Neural cell (in vitro differentiated cells): ENCODE measurements around the gene SELENOF. TPM values are rescaled to one million over a fixed set of nuclear protein-coding genes. Genes with fewer than 3 reads are reported as not detected.

Experiments
- H2AFZ ChIP-seq: fragments of 200-600, 300-800 bp; sonication (generic), shearing (Covaris generic); 2 replicates; pipeline ENCODE4 v1.6.0; 2014; ENCODE audit warnings: low read depth, mild to moderate bottlenecking, antibody characterized with exemption, low read length, moderate library complexity
- H3F3A ChIP-seq: fragments of 200-600 bp; shearing (Covaris generic); 2 replicates; pipeline ENCODE4 v1.6.1; 2016; ENCODE audit warnings: mild to moderate bottlenecking, moderate library complexity, mixed read lengths, antibody characterized with exemption, low read length; ENCODE audit not compliant: insufficient read depth, poor library complexity, severe bottlenecking
- H3K27ac ChIP-seq: fragments of 200-600, 300-800 bp; sonication (generic), shearing (Covaris generic); 2 replicates; pipeline ENCODE4 v1.5.1; 2014; ENCODE audit warnings: mild to moderate bottlenecking, low read length, moderate library complexity
- H3K27me3 ChIP-seq: fragments of 300-800, 200-600 bp; sonication (generic), shearing (Covaris generic); 2 replicates; pipeline ENCODE4 v1.6.0; 2014; ENCODE audit warnings: mild to moderate bottlenecking, low read depth, low read length, moderate library complexity; ENCODE audit not compliant: insufficient read depth
- H3K36me3 ChIP-seq: fragments of 300-800, 200-600 bp; sonication (generic), shearing (Covaris generic); 2 replicates; pipeline ENCODE4 v1.5.1; 2014; ENCODE audit warnings: mild to moderate bottlenecking, antibody characterized with exemption, low read length, moderate library complexity; ENCODE audit not compliant: insufficient read depth
- H3K4me2 ChIP-seq: fragments of 300-800, 200-600 bp; sonication (generic), shearing (Covaris generic); 2 replicates; pipeline ENCODE4 v1.6.0; 2014; ENCODE audit warnings: mild to moderate bottlenecking, low read length
- H3K4me3 ChIP-seq: fragments of 300-800, 200-600 bp; sonication (generic), shearing (Covaris generic); 2 replicates; pipeline ENCODE4 v1.5.1; 2014; ENCODE audit warnings: mild to moderate bottlenecking, low read length, moderate library complexity
- H3K79me2 ChIP-seq: fragments of 200-600 bp; shearing (Covaris generic); replicated peaks from 2 replicates; pipeline ENCODE4 v1.6.0; 2014; ENCODE audit warnings: mild to moderate bottlenecking, low read length, moderate library complexity; ENCODE audit not compliant: insufficient read depth
- H3K9ac ChIP-seq: fragments of 300-800, 200-600 bp; sonication (generic), shearing (Covaris generic); 2 replicates; pipeline ENCODE4 v1.6.1; 2016; ENCODE audit warnings: mild to moderate bottlenecking, low read length, mixed read lengths
- H3K9me2 ChIP-seq: fragments of 200-600 bp; shearing (Covaris generic); 2 replicates; pipeline ENCODE4 v1.6.1; 2016; ENCODE audit warnings: mild to moderate bottlenecking, low read length, mixed read lengths; ENCODE audit not compliant: insufficient read depth
- H3K9me3 ChIP-seq: fragments of 200-600, 300-800 bp; sonication (generic), shearing (Covaris generic); 2 replicates; pipeline ENCODE4 v1.6.1; 2016; ENCODE audit warnings: mild to moderate bottlenecking, mixed run types, low read length, moderate library complexity, mixed read lengths
- H4K20me1 ChIP-seq: fragments of 200-600 bp; shearing (Covaris generic); 2 replicates; pipeline ENCODE4 v1.6.1; 2016; ENCODE audit warnings: mild to moderate bottlenecking, mixed run types; ENCODE audit not compliant: insufficient read depth
- EP300 ChIP-seq: fragments of 450-650 bp; conservative IDR thresholded peaks from 2 replicates; pipeline ENCODE4 v1.6.1; 2014; ENCODE audit warnings: antibody characterized with exemption, mild to moderate bottlenecking, moderate library complexity; ENCODE audit not compliant: poor library complexity, severe bottlenecking
- EZH2 ChIP-seq: fragments of 200-600, 300-800 bp; shearing (Covaris generic), sonication (generic); IDR thresholded peaks from 2 replicates; pipeline ENCODE4 v1.6.1; 2014; ENCODE audit warnings: antibody characterized with exemption, low read length, borderline replicate concordance, mild to moderate bottlenecking; ENCODE audit not compliant: insufficient read depth, poor library complexity, severe bottlenecking
- MXI1 ChIP-seq: fragments of 450-650 bp; conservative IDR thresholded peaks from 2 replicates; pipeline ENCODE4 v1.6.1; 2014; ENCODE audit warnings: antibody characterized with exemption, mild to moderate bottlenecking; ENCODE audit not compliant: poor library complexity, severe bottlenecking
- POLR2AphosphoS5 ChIP-seq: IDR thresholded peaks from 2 replicates; pipeline ENCODE4 v1.6.1; 2012
- RAD21 ChIP-seq: fragments of 450-650 bp; conservative IDR thresholded peaks from 2 replicates; pipeline ENCODE4 v1.6.1; 2014; ENCODE audit warnings: antibody characterized with exemption, mild to moderate bottlenecking, moderate library complexity
- SMC3 ChIP-seq: fragments of 450-650 bp; conservative IDR thresholded peaks from 2 replicates; pipeline ENCODE4 v1.6.1; 2014; ENCODE audit warnings: antibody characterized with exemption, mild to moderate bottlenecking, moderate library complexity; ENCODE audit not compliant: poor library complexity
- TAF1 ChIP-seq: IDR thresholded peaks from 2 replicates; pipeline ENCODE4 v1.6.1; 2012; ENCODE audit warnings: low read depth
- polyA plus RNA-seq: library from polyadenylated mRNA; depleted of rRNA; stranded (reverse); fragments of >200 nt; gene quantifications from 2 replicates; pipeline ENCODE4 v1.2.3, GENCODE V29; 2014
- TF ChIP-seq, protein P1 (sequence below): IDR thresholded peaks from 2 replicates; pipeline ENCODE4 v1.6.1; 2012; ENCODE audit warnings: borderline replicate concordance
- TF ChIP-seq, protein P2 (sequence below): fragments of 450-650 bp; IDR thresholded peaks from 2 replicates; pipeline ENCODE4 v1.5.1; 2014; ENCODE audit warnings: antibody characterized with exemption, mild to moderate bottlenecking, moderate library complexity; ENCODE audit not compliant: poor library complexity, severe bottlenecking

SELENOF gene
- polyA plus RNA-seq, 1 donor from 2014 or later, result 198 TPM

DNA sequence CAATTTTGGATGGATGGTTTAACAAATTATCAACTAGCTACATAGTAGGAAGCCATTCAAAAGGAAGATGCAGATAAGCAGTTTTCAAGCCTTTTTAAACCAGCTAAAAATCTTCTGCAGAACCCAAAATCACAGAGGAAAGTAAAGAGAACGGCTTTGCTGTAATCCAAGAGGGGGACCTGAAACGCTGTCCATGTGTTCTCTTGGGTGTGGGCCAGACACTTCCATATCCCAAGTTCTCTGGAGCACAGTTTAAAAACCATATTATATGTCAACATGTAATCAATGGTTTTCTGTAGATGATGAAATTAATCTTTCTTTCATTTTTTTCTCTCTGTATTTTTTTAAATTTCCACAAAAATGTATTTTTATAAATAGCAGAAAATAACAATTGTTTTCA, 90.5 kb downstream of the SELENOF start:
- Histone ChIP-seq H3K27ac (no peak overlapping the region), H3K9ac (no peak overlapping the region)

DNA sequence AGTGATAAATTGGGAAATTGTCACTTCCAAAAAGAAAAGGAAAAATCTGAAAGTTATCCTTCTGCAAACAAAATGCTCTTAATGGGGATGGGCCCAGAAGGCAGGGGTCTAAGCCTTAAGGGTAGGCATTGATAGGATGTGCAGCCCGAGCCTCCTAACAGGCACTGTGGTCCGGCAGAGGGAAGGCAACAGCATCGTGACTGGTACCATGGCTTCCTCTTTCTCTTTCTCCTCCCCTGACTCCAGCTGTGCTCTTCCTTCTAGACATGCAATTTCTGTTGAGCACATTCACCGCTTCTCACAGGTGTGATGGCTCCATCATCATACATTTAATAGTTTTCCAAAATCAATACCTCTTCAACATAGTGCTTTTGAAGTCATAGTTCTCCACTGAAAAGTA, 91.5 kb downstream of the SELENOF start:
- H3K27ac ChIP-seq, result no peak overlapping the region
- no peak overlapping the region for H3K4me3 ChIP-seq
- no peaks in the 10 kb centered on the region for H3K9me3 ChIP-seq
- no peak overlapping the region for H2AFZ ChIP-seq
- no peaks in the 10 kb centered on the region for H3K27me3 ChIP-seq
- no peaks in the 10 kb centered on the region for H3K36me3 ChIP-seq
- TF ChIP-seq EP300 (no peak), TAF1 (no peak), POLR2AphosphoS5 (no peak), EZH2 (no peak), RAD21 (no peak), SMC3 (no peak), MXI1 (no peak)
- TF ChIP-seq, protein P1, sequence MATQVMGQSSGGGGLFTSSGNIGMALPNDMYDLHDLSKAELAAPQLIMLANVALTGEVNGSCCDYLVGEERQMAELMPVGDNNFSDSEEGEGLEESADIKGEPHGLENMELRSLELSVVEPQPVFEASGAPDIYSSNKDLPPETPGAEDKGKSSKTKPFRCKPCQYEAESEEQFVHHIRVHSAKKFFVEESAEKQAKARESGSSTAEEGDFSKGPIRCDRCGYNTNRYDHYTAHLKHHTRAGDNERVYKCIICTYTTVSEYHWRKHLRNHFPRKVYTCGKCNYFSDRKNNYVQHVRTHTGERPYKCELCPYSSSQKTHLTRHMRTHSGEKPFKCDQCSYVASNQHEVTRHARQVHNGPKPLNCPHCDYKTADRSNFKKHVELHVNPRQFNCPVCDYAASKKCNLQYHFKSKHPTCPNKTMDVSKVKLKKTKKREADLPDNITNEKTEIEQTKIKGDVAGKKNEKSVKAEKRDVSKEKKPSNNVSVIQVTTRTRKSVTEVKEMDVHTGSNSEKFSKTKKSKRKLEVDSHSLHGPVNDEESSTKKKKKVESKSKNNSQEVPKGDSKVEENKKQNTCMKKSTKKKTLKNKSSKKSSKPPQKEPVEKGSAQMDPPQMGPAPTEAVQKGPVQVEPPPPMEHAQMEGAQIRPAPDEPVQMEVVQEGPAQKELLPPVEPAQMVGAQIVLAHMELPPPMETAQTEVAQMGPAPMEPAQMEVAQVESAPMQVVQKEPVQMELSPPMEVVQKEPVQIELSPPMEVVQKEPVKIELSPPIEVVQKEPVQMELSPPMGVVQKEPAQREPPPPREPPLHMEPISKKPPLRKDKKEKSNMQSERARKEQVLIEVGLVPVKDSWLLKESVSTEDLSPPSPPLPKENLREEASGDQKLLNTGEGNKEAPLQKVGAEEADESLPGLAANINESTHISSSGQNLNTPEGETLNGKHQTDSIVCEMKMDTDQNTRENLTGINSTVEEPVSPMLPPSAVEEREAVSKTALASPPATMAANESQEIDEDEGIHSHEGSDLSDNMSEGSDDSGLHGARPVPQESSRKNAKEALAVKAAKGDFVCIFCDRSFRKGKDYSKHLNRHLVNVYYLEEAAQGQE, result no peak
- TF ChIP-seq, protein P2, sequence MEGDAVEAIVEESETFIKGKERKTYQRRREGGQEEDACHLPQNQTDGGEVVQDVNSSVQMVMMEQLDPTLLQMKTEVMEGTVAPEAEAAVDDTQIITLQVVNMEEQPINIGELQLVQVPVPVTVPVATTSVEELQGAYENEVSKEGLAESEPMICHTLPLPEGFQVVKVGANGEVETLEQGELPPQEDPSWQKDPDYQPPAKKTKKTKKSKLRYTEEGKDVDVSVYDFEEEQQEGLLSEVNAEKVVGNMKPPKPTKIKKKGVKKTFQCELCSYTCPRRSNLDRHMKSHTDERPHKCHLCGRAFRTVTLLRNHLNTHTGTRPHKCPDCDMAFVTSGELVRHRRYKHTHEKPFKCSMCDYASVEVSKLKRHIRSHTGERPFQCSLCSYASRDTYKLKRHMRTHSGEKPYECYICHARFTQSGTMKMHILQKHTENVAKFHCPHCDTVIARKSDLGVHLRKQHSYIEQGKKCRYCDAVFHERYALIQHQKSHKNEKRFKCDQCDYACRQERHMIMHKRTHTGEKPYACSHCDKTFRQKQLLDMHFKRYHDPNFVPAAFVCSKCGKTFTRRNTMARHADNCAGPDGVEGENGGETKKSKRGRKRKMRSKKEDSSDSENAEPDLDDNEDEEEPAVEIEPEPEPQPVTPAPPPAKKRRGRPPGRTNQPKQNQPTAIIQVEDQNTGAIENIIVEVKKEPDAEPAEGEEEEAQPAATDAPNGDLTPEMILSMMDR, result no peak
- no peak overlapping the region for H3K4me2 ChIP-seq
- no peak overlapping the region for H3K9ac ChIP-seq
- no peaks in the 10 kb centered on the region for H3K79me2 ChIP-seq
- no peaks in the 10 kb centered on the region for H3F3A ChIP-seq
- no peaks in the 10 kb centered on the region for H3K9me2 ChIP-seq
- H4K20me1 ChIP-seq, result no peaks in the 10 kb centered on the region

More for the DNA sequence above, 90.5 kb downstream of the SELENOF start:
- H3K36me3 ChIP-seq, result no peaks in the 10 kb centered on the region
- no peaks in the 10 kb centered on the region for H3F3A ChIP-seq
- H3K9me2 ChIP-seq, result no peaks in the 10 kb centered on the region
- no peaks in the 10 kb centered on the region for H3K9me3 ChIP-seq
- no peak overlapping the region for H3K4me3 ChIP-seq
- H4K20me1 ChIP-seq, result no peaks in the 10 kb centered on the region
- no peak overlapping the region for H3K4me2 ChIP-seq
- no peaks in the 10 kb centered on the region for H3K27me3 ChIP-seq
- no peak overlapping the region for H2AFZ ChIP-seq
- TF ChIP-seq, protein P1, result no peak
- no peak for TF ChIP-seq EZH2
- TF ChIP-seq, protein P2, result no peak
- no peak for TF ChIP-seq TAF1
- TF ChIP-seq POLR2AphosphoS5, result no peak
- TF ChIP-seq EP300, result no peak
- no peak for TF ChIP-seq MXI1
- TF ChIP-seq SMC3, result no peak
- TF ChIP-seq RAD21, result no peak
- no peaks in the 10 kb centered on the region for H3K79me2 ChIP-seq
